ENCODE measurements around the gene ZNF324.
"Not testable (repeated sequence)": the region's sequence is repeated elsewhere in the genome, so short reads cannot be mapped to it uniquely, and the experiment has no call there.

The ZNF324 gene

GRCh38 chr19:58498316-58499020 lies 31.6 kb downstream of the ZNF324 start:
- in situ Hi-C loops (cut with MboI; ENCODE audit: low sequenced_read_pairs) = no loop called here

- in situ Hi-C loops (cut with MboI; ENCODE audit: low sequenced_read_pairs) = no loop called here
Observed at GRCh38 chr19:58499021-58499927, 32.4 kb downstream of the ZNF324 start.

- in situ Hi-C loops (cut with MboI; ENCODE audit: low sequenced_read_pairs) = no loop called here
Observed at GRCh38 chr19:58500242-58500641, 33.4 kb downstream of the ZNF324 start.

GRCh38 chr19:58507602-58508223 lies 40.8 kb downstream of the ZNF324 start:
- in situ Hi-C loops (cut with MboI; ENCODE audit: low sequenced_read_pairs) = not testable (repeated sequence)

- in situ Hi-C loops (cut with MboI; ENCODE audit: low sequenced_read_pairs) = no loop called here
Observed at GRCh38 chr19:58509731-58510083, 42.8 kb downstream of the ZNF324 start.

- in situ Hi-C loops (cut with MboI; ENCODE audit: low sequenced_read_pairs) = no loop called here
Observed at GRCh38 chr19:58510084-58510862, 43.4 kb downstream of the ZNF324 start.

GRCh38 chr19:58511353-58512208 lies 44.7 kb downstream of the ZNF324 start, which contains the start of gene SLC27A5:
Gene SLC27A5, minus strand, starts transcription at chr19:58511992. Its CDS starts 37 bp downstream, at chr19:58511955.
- in situ Hi-C loops (cut with MboI; ENCODE audit: low sequenced_read_pairs) = no loop called here

- in situ Hi-C loops (cut with MboI; ENCODE audit: low sequenced_read_pairs) = no loop called here
Observed at GRCh38 chr19:58513213-58513693, 46.4 kb downstream of the ZNF324 start.

GRCh38 chr19:58513694-58514563 lies 47.0 kb downstream of the ZNF324 start:
- in situ Hi-C loops (cut with MboI; ENCODE audit: low sequenced_read_pairs) = no loop called here

- in situ Hi-C loops (cut with MboI; ENCODE audit: low sequenced_read_pairs) = no loop called here
Observed at GRCh38 chr19:58514564-58515022, 47.7 kb downstream of the ZNF324 start.

- in situ Hi-C loops (cut with MboI; ENCODE audit: low sequenced_read_pairs) = no loop called here
Observed at GRCh38 chr19:58515259-58515658, 48.4 kb downstream of the ZNF324 start.

GRCh38 chr19:58516246-58516836 lies 49.5 kb downstream of the ZNF324 start:
- in situ Hi-C loops (cut with MboI; ENCODE audit: low sequenced_read_pairs) = no loop called here

- in situ Hi-C loops (cut with MboI; ENCODE audit: low sequenced_read_pairs) = no loop called here
Observed at GRCh38 chr19:58516964-58517833, 50.3 kb downstream of the ZNF324 start.

GRCh38 chr19:58518256-58519086 lies 51.6 kb downstream of the ZNF324 start:
- in situ Hi-C loops (cut with MboI; ENCODE audit: low sequenced_read_pairs) = no loop called here

- in situ Hi-C loops (cut with MboI; ENCODE audit: low sequenced_read_pairs) = no loop called here
Observed at GRCh38 chr19:58519087-58519354, 52.1 kb downstream of the ZNF324 start.

GRCh38 chr19:58519355-58520256 lies 52.7 kb downstream of the ZNF324 start, which contains the start of gene ZBTB45:
Gene ZBTB45, minus strand, starts transcription at chr19:58519810. Its CDS starts 2,137 bp downstream, at chr19:58517673.
- in situ Hi-C loops (cut with MboI; ENCODE audit: low sequenced_read_pairs) = no loop called here
